CD4-positive, alpha-beta T cell (primary cell): ENCODE data around the gene STPG4. TPM values are rescaled to one million over a fixed set of nuclear protein-coding genes. Genes with fewer than 3 reads are reported as not detected.
"Not testable (repeated sequence)": the region's sequence is repeated elsewhere in the genome, so short reads cannot be mapped to it uniquely, and the experiment has no call there.

Experiments used
- ATAC-seq: fragments of 200-7000 bp; cut with Tn5 transposase; one replicate; pipeline ENCODE4 v1.10.0; 2022; ENCODE audit warnings: mild to moderate bottlenecking; ENCODE audit not compliant: poor library complexity
- CTCF ChIA-PET: fragments of 350-600 bp; sonication (Branson Sonifier 250); formaldehyde crosslinking; loops from one replicate; lab custom pipeline; 2021; ENCODE audit warnings: antibody characterized with exemption, inconsistent platforms; lab: Charles Lee
- POLR2A ChIA-PET: fragments of 350-600 bp; sonication (Branson Sonifier 250); formaldehyde crosslinking; loops from one replicate; lab custom pipeline; 2021; ENCODE audit warnings: antibody characterized with exemption, inconsistent platforms; lab: Charles Lee
- DNase-seq, 14 experiments: peaks; one replicate each; pipeline ENCODE4 v3.0.0-alpha.2; 2013 to 2020; ENCODE audit warnings: mixed read lengths in 2 of 14
- H3K27ac ChIP-seq, 2 donors: one replicate each; pipeline versions ENCODE4 v1.5.1 to v1.7.0; 2013; ENCODE audit warnings: low read length in 2 of 2, low read depth in 1 of 2, mild to moderate bottlenecking in 1 of 2
- H3K27me3 ChIP-seq, 2 experiments: 1 replicate in 1 of 2; 2 replicates in 1 of 2; pipeline versions ENCODE4 v1.6.1 to v1.7.0; 2013; ENCODE audit warnings: low read length in 2 of 2, control low read depth in 1 of 2, mild to moderate bottlenecking in 1 of 2, moderate library complexity in 1 of 2; ENCODE audit not compliant: insufficient read depth in 2 of 2, control insufficient read depth in 1 of 2
- H3K36me3 ChIP-seq: one replicate; pipeline ENCODE4 v1.6.1; 2013; ENCODE audit warnings: low read length, control low read depth; ENCODE audit not compliant: insufficient read depth
- H3K4me1 ChIP-seq: one replicate; pipeline ENCODE4 v1.6.1; 2013; ENCODE audit warnings: low read length, control low read depth; ENCODE audit not compliant: insufficient read depth
- H3K4me3 ChIP-seq: one replicate; pipeline ENCODE4 v1.5.1; 2013; ENCODE audit warnings: mild to moderate bottlenecking, low read length, moderate library complexity
- H3K9me3 ChIP-seq, 2 experiments: 1 replicate in 1 of 2; 2 replicates in 1 of 2; pipeline versions ENCODE4 v1.6.1 to v1.7.0; 2013; ENCODE audit warnings: low read length in 2 of 2, mild to moderate bottlenecking in 2 of 2, control low read depth in 1 of 2, moderate library complexity in 1 of 2; ENCODE audit not compliant: control insufficient read depth in 1 of 2, insufficient read depth in 1 of 2
- H3K27ac Mint-ChIP-seq: one replicate; pipeline ENCODE4 v1.8.0; 2020; ENCODE audit warnings: mixed read lengths
- H3K27me3 Mint-ChIP-seq: one replicate; pipeline ENCODE4 v1.8.0; 2021; ENCODE audit warnings: mixed read lengths
- H3K36me3 Mint-ChIP-seq: one replicate; pipeline ENCODE4 v1.8.0; 2021; ENCODE audit warnings: low read depth, mixed read lengths
- H3K4me1 Mint-ChIP-seq: one replicate; pipeline ENCODE4 v1.8.0; 2021; ENCODE audit warnings: low read depth, mixed read lengths
- H3K4me3 Mint-ChIP-seq: one replicate; pipeline ENCODE4 v1.8.0; 2020; ENCODE audit warnings: mild to moderate bottlenecking, mixed read lengths
- H3K9me3 Mint-ChIP-seq: one replicate; pipeline ENCODE4 v1.8.0; 2020; ENCODE audit warnings: mixed read lengths
- intact Hi-C, 2 experiments: fragments of 100-400 bp; cut with DNase I in 1 of 2; cut with micrococcal nuclease in 1 of 2; formaldehyde crosslinking; loops; one replicate each; pipeline versions ENCODE4 v1.15.1 to v1.9.0; 2023 to 2025; cut with DNase I, micrococcal nuclease
- total RNA-seq, 174 experiments: library from RNA in 2 of 174; stranded (reverse) in 2 of 174; gene quantifications; one replicate each; pipeline ENCODE4 v1.2.3 and lab custom pipeline; 2021 to 2026
- TF ChIP-seq, protein P1 (sequence below): fragments of 200-600 bp; IDR thresholded peaks from one replicate; pipeline ENCODE4 v1.8.0; 2022; ENCODE audit warnings: antibody characterized with exemption, mild to moderate bottlenecking

Gene STPG4
- total RNA-seq, 2 experiments from 2014 or later = not detected

DNA sequence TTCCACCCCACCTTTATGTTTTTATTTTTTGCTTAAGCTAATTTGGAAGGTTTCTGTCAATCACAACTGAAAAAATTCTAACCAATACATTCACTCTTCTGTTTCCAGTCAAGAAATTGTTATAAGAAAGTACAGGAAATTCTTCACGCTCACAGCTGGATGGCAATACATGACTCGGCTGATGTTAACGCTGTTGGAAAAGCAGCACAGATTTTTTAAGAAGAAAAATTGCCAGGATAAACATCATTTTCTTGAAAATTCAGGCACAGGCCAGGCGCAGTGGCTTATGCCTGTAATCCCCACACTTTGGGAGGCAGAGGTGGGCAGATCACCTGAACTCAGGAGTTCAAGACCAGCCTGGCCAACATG lies 46.1 kb downstream of the STPG4 start:
- Histone ChIP-seq H3K36me3 (no peaks in the 10 kb centered on the region), H3K27ac (no peak overlapping the region), H3K27me3 (no peaks in the 10 kb centered on the region), H3K4me1 (no peaks in the 10 kb centered on the region), H3K9me3 (peaks cover 0 to 4% of the 10 kb centered on the region in 2 experiments), H3K4me3 (no peak overlapping the region)
- H3K27me3 Mint-ChIP-seq = no peaks in the 10 kb centered on the region
- intact Hi-C loops = no loop called here
- H3K36me3 Mint-ChIP-seq = no peaks in the 10 kb centered on the region
- H3K9me3 Mint-ChIP-seq = no peaks in the 10 kb centered on the region
- DNase-seq (no peak), ATAC-seq (no peak)
- TF ChIP-seq, protein P1, sequence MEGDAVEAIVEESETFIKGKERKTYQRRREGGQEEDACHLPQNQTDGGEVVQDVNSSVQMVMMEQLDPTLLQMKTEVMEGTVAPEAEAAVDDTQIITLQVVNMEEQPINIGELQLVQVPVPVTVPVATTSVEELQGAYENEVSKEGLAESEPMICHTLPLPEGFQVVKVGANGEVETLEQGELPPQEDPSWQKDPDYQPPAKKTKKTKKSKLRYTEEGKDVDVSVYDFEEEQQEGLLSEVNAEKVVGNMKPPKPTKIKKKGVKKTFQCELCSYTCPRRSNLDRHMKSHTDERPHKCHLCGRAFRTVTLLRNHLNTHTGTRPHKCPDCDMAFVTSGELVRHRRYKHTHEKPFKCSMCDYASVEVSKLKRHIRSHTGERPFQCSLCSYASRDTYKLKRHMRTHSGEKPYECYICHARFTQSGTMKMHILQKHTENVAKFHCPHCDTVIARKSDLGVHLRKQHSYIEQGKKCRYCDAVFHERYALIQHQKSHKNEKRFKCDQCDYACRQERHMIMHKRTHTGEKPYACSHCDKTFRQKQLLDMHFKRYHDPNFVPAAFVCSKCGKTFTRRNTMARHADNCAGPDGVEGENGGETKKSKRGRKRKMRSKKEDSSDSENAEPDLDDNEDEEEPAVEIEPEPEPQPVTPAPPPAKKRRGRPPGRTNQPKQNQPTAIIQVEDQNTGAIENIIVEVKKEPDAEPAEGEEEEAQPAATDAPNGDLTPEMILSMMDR = no peak
- CTCF ChIA-PET = no interaction called here
- H3K4me3 Mint-ChIP-seq = no peak overlapping the region
- POLR2A ChIA-PET = no interaction called here
- H3K4me1 Mint-ChIP-seq = no peaks in the 10 kb centered on the region
- no peak overlapping the region for H3K27ac Mint-ChIP-seq

GRCh38 chr2:47108267-47109006 lies 46.7 kb downstream of the STPG4 start:
- H3K27ac Mint-ChIP-seq = not testable (repeated sequence)

GRCh38 chr2:47107201-47107600 lies 47.9 kb downstream of the STPG4 start:
- DNase-seq, H3K27ac ChIP-seq, H3K27me3 ChIP-seq, CTCF ChIA-PET, H3K9me3 Mint-ChIP-seq, POLR2A ChIA-PET, H3K36me3 Mint-ChIP-seq, H3K27ac Mint-ChIP-seq, intact Hi-C loops, H3K4me1 Mint-ChIP-seq, H3K4me3 Mint-ChIP-seq, ATAC-seq, H3K4me3 ChIP-seq, H3K4me1 ChIP-seq, H3K9me3 ChIP-seq, H3K27me3 Mint-ChIP-seq, H3K36me3 ChIP-seq: not testable (repeated sequence)

More at GRCh38 chr2:47108267-47109006, 46.7 kb downstream of the STPG4 start:
- H3K4me1 Mint-ChIP-seq, DNase-seq, intact Hi-C loops, H3K4me3 Mint-ChIP-seq, ATAC-seq, H3K4me3 ChIP-seq, H3K9me3 Mint-ChIP-seq, CTCF ChIA-PET, H3K9me3 ChIP-seq, H3K27ac ChIP-seq, POLR2A ChIA-PET, H3K27me3 ChIP-seq, H3K4me1 ChIP-seq, H3K36me3 ChIP-seq, H3K27me3 Mint-ChIP-seq, H3K36me3 Mint-ChIP-seq: not testable (repeated sequence)

DNA sequence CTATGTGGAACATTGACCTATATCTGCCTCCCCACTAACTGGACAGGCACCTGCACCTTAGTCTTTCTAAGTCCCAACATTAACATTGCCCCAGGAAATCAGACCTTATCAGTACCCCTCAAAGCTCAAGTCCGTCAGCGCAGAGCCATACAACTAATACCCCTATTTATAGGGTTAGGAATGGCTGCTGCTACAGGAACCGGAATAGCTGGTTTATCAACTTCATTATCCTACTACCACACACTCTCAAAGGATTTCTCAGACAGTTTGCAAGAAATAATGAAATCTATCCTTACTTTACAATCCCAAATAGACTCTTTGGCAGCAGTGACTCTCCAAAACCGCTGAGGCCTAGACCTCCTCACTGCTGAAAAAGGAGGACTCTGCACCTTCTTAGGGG lies 48.9 kb downstream of the STPG4 start:
- ATAC-seq, H3K4me1 Mint-ChIP-seq, POLR2A ChIA-PET: not testable (repeated sequence)

DNA sequence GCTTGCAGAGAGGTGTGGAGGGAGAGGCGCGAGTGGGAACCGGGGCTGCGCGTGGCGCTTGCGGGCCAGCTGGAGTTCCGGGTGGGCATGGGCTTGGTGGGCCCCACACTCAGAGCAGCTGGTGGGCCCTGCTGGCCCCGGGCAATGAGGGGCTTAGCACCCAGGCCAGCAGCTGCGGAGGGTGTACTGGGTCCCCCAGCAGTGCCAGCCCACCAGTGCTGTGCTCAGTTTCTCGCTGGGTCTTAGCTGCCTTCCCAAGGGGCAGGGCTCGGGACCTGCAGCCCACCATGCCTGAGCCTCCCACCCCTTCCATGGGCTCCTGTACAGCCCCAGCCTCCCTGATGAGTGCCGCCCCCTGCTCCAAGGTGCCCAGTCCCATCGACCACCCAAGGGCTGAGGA lies 55.4 kb downstream of the STPG4 start:
- H3K9me3 ChIP-seq, H3K9me3 Mint-ChIP-seq, H3K4me1 ChIP-seq, ATAC-seq, H3K4me3 Mint-ChIP-seq, H3K36me3 ChIP-seq, H3K4me1 Mint-ChIP-seq, POLR2A ChIA-PET, H3K27me3 Mint-ChIP-seq, H3K36me3 Mint-ChIP-seq, H3K27me3 ChIP-seq, H3K4me3 ChIP-seq, H3K27ac ChIP-seq, DNase-seq, CTCF ChIA-PET, intact Hi-C loops, H3K27ac Mint-ChIP-seq: not testable (repeated sequence)

More for the DNA sequence above, 48.9 kb downstream of the STPG4 start:
- H3K27ac ChIP-seq, H3K27me3 Mint-ChIP-seq, H3K9me3 ChIP-seq, H3K36me3 Mint-ChIP-seq, H3K4me1 ChIP-seq, H3K9me3 Mint-ChIP-seq, CTCF ChIA-PET, H3K36me3 ChIP-seq, H3K4me3 Mint-ChIP-seq, DNase-seq, H3K4me3 ChIP-seq, H3K27me3 ChIP-seq, intact Hi-C loops, H3K27ac Mint-ChIP-seq: not testable (repeated sequence)
